Measurements from ENCODE around the gene ADH5.
"Not testable (repeated sequence)": the region's sequence is repeated elsewhere in the genome, so short reads cannot be mapped to it uniquely, and the experiment has no call there.

Gene ADH5

GRCh38 chr4:99088481-99089365 lies at the start of gene ADH5:
Gene ADH5 (minus strand): TSS chr4:99088788. CDS start chr4:99088700, 88 bp downstream.
- peak; percentile 81 to 85 (median 84) for DNase-seq (ENCODE audit: low read depth in 3 of 3)

GRCh38 chr4:99136329-99136728 lies 47.7 kb upstream of the ADH5 start:
- no peak for DNase-seq (ENCODE audit: low read depth in 3 of 3)

DNA sequence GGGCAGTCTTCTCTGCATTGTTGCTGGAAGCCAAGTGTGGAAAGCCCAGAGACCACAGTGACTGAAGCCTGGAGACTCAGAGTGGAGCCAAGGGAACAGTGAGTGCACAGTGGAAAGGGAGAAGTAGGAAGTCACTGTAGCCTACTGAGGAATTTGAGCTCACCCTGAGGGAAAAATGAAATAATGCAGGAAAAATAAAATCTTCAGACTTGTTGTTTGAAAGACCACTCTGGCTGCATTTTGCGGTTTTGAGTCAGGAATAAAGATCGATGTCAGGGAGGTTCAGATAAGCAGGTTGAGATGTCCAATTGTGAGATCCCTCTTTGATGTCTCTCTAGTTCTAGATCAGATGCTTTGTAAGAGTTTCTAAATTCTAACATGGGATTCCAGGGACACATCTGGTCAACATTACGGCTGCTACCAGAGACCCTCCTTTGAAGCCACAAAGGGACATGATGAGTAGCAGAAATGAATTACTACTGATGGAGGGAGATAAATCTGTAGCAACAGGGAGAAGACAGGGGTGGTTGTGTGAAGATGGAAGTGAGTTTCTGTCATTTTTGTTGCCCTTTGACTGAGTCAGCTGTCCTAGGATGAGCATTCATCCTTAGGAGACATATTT lies 47.1 kb upstream of the ADH5 start:
- no peak for DNase-seq (ENCODE audit: low read depth in 3 of 3)

DNA sequence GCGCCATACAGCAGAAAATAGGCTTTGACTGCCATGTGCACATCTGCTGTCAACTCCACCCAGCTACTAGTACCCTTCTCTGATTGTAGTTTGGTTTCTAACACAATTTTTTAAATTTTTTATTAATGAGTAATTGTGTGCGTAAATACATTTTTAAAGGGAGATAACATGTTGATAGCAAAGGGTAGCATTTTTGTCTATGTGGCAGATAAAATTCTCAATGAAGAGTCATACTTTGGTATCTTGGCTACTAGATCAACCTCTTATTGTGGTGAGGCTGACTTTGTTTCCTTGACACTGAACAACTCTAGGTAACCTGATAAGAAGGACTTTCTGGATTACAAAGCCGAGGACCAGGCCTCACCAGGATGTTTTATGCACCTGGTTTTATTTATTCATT lies 46.0 kb upstream of the ADH5 start:
- DNase-seq (ENCODE audit: low read depth in 3 of 3): no peak

DNA sequence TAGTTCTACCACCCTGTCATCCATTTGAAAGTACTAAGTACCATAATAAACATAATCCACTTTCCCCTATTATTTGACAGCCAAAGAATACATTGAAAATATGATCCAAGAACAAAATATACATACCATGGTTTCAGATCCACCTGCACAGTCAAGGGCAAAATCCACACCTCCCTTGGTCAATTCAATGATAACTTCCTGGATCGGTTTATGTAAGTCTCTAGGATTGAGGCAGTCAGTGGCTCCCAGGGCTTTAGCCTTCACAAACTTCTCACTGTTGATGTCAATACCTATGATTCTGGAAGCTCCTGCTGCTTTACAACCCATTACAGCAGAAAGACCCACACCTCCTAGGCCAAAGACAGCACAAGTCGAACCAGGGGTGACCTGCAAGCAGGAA lies 42.8 kb upstream of the ADH5 start:
- no peak for DNase-seq (ENCODE audit: low read depth in 3 of 3)

DNA sequence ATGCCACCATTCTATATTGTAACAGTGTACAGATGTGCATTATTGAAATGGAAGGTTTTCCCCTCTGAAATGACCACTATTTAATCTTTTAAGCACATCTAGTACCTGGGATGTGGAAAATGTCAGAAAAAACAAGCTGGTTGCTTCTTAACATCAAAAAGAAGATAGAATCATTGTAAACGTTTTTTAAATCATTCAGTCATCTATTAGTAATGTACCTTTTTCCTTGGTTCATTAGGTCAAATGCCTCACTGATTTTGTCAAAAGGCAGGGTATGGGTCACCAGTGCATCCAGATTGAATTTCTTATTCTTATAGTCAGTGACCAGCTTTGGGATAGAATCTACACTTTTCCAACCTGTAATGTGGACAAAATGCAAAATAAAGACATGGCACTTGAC lies 37.8 kb upstream of the ADH5 start:
- no peak for DNase-seq (ENCODE audit: low read depth in 3 of 3)

DNA sequence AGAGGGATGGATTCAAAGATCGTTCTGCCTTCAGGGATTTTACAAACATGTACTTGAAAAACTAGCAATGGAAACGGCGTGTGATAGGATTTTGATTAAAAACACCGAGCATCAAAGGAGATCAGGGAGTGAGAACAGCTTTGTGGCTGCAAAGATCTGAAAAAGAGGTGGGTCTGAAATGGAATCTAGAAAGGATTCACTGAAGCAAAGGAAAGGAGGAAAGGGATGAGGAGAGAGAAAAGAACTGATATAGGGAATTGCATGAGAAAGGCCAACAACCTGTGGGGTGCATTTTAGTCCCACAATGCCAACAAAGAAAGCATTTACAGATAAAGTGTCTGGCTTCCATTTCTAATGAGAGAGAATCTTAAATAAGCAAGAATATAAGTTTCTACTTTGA lies 32.4 kb upstream of the ADH5 start:
- no peak for DNase-seq (ENCODE audit: low read depth in 3 of 3)

GRCh38 chr4:99120501-99120900 lies 31.9 kb upstream of the ADH5 start:
- no peak for DNase-seq (ENCODE audit: low read depth in 3 of 3)

GRCh38 chr4:99117876-99118693 lies 29.5 kb upstream of the ADH5 start:
- DNase-seq (ENCODE audit: low read depth in 3 of 3): no peak

GRCh38 chr4:99117122-99117841 lies 28.7 kb upstream of the ADH5 start:
- not testable (repeated sequence) for DNase-seq (ENCODE audit: low read depth in 3 of 3)

- DNase-seq (ENCODE audit: low read depth in 3 of 3): not testable (repeated sequence)
These were observed 20.7 kb upstream of the ADH5 start for GRCh38 chr4:99109286-99109685.

- DNase-seq (ENCODE audit: low read depth in 3 of 3): no peak
These were observed 15.6 kb upstream of the ADH5 start for GRCh38 chr4:99104153-99104552.

DNA sequence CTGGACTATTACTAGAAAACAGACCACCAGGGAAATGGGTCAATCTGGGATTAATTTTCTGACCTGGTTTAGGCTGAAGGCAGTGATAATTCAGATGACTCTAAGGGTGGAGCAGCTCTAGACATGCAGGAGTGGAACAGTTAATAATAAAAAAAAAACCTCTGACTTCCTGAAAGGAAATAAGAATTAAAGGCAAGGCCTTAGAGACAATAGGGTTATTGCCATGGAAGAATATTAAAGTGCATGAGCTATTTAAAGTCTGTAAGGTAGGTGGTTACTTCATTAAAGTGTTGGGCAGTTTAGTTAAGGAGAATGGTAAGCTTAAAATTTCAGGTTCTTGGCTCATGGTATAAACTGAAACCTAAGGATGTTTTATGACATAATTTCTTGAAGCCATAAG lies 14.6 kb upstream of the ADH5 start:
- DNase-seq (ENCODE audit: low read depth in 3 of 3): no peak

DNA sequence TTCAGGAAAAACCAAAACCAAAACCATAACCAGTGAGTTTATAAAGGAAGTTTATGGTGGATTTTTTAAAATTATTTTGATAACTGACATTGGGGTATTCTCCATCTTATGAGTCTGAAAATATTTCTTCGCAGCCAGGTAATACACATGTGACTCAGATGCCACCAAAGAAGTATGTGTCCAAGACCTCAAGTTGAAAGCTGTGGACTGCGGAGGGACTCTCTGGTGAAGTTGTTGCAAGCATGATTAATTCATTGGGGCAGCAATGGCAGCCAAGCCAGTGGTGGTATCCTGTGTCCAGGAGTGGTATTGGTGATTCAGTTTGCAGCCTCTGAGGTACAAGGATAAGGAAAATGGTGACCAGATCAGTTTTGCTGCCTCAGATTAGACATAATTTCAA lies 14.0 kb upstream of the ADH5 start:
- DNase-seq (ENCODE audit: low read depth in 3 of 3): no peak

GRCh38 chr4:99100876-99101275 lies 12.3 kb upstream of the ADH5 start:
- DNase-seq (ENCODE audit: low read depth in 3 of 3): no peak

DNA sequence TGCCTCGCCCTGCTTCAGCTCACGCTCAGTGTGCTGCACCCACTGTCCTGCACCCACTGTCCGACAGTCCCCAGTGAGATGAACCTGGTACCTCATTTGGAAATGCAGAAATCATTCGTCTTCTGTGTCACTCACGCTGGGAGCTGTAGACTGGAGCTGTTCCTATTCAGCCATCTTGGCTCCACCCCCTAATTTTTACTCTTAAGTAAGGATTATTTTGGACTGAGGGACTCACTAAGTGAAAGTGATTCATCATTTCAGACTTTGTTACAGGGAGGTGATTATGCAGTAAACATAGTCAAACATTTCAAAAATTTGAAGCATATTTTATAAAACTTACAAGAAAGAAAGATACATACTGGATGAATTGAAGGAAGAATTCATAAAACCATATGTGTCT lies 11.2 kb upstream of the ADH5 start:
- not testable (repeated sequence) for DNase-seq (ENCODE audit: low read depth in 3 of 3)

DNA sequence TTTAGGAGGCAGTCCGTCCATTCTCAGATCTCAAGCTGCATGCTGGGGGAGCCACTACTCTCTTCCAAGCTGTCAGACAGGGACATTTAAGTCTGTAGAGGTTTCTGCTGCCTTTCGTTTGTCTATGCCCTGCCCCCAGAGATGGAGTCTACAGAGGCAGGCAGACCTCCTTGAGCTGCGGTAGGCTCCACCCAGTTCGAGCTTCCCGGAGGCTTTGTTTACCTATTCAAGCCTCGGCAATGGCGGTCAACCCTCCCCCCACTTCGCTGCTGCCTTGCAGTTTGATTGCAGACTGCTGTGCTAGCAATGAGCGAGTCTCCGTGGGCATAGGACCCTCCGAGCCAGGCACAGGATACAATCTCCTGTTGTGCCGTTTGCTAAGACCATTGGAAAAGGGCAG lies 10.7 kb upstream of the ADH5 start:
- DNase-seq (ENCODE audit: low read depth in 3 of 3): no peak

DNA sequence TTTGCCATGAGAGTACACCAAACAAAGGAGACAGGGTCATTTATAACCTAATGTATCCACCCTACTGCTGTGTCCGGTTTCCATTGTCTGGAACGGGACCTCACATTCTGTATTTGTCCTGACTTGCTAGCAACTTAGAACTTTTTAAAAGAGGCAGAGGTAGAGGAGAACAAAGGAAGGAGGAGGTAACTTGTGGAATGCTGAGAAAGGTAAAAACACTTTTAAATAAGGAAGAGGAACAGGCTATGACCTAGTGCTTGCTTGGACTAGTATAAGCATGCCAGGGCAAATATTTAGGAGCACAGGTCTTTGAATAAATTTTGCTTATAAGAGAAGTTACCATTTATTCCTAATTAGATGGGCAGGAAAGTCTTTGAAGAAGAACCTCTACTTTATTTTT lies 3.3 kb upstream of the ADH5 start:
- not testable (repeated sequence) for DNase-seq (ENCODE audit: low read depth in 3 of 3)

DNA sequence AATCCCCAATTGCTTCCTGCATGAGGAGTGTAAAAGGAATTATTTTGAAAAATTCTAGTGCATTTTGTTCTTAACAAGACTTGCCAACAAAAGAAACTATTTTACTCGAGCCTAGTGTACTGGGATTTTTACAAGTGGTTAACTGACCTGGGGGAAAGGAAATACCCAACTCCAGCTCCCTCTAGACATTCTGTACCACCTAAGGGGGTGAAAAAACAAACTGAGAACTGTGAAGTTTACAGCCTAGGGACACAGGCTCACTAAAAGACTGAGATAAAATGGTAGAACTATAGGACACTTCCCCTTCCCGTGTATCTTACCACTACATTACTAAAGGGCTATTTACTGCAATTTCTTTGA lies 2.6 kb upstream of the ADH5 start:
- DNase-seq (ENCODE audit: low read depth in 3 of 3): no peak

DNA sequence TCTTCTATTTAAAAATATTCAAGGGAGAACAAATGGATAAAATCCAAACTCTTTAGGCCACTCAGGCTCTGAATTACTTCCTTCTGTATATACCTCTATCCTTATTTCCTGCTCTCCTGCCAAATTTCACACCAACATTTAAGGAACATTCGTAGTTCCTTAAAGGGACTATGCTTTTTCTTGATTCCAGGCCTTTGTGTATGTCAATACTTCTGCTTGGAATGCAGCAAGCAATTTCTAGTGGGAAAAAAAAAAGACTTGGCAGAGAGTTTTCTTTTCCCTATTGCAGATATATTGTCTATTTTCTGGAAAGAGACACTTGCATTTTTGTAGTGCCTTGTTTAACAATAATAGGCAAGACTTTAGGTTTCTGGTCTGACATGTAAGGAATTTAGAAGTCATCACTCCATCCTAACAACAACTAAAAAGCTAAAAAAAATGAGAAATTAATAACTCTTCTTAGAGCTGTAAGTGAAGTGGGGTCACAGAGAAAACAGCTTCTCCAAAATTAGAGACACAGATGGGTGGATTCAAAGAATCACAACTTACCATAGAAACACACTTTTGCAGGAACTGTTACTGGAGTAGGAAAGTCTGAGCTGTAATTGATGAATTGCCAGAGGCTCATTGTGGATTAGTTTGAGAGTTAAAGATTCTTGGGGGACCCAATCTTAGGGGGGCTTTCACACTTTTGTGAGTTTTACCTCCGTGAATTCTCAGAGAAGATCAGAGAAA lies 2.1 kb upstream of the ADH5 start:
- DNase-seq (ENCODE audit: low read depth in 3 of 3): no peak

DNA sequence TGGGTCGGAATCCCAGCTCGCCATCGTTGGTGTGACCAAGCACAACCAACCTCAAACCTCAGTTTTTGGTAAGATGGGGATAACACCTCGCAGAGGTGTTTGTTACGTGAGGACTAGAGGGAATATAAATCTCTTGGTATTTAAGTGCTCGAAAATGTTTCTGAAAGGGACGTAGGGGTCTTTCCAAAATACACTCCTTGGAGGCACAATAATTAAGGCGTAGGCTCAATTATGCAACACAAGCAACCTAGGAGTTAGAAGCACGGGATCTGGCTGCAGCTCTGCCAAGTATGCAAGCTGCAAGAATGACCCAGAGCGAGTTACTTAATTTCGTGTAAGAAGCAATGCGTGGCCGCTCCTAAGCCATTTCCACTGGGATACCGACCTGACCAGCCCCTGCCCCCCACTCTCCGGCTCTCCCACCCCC lies 552 bp downstream of the ADH5 start:
- peak in 1 of 3 experiments; percentile 0 for DNase-seq (ENCODE audit: low read depth in 3 of 3)

Measured in stimulated activated CD4-positive, alpha-beta T cell treated with anti-CD3 and anti-CD28 coated beads, TNF-alpha, amount 100 ng/mL, for 4 hours (primary cell).